OCI-LY7 (cell line): ENCODE results near the gene RIC3.

Source experiments
- CTCF ChIP-seq: fragments of 200-600 bp; sonication (generic); conservative IDR thresholded peaks from 2 replicates; pipeline ENCODE4 v1.5.1; 2014; ENCODE audit warnings: mild to moderate bottlenecking, antibody characterized with exemption, low read length, moderate library complexity, mixed read lengths
- EZH2phosphoT487 ChIP-seq: fragments of 200-600 bp; sonication (generic); IDR thresholded peaks from 2 replicates; pipeline ENCODE4 v1.6.1; 2018; ENCODE audit warnings: low read depth, borderline replicate concordance, mild to moderate bottlenecking, mixed run types, antibody characterized with exemption, low read length, moderate library complexity, mixed read lengths

GRCh38 chr11:8183111-8183510 is 14.3 kb upstream of the RIC3 start:
- TF ChIP-seq CTCF (no peak), EZH2phosphoT487 (no peak)
